IMR-90 (cell line): ENCODE measurements around the gene LARGE2. TPM values are rescaled to one million over a fixed set of nuclear protein-coding genes. Genes with fewer than 3 reads are reported as not detected.
"Not testable (repeated sequence)": the region's sequence is repeated elsewhere in the genome, so short reads cannot be mapped to it uniquely, and the experiment has no call there.

Experiments used
- ATAC-seq: fragments of 200-7000 bp; cut with Tn5 transposase; 2 replicates; pipeline ENCODE4 v1.9.1; 2020; ENCODE audit warnings: low read depth, mild to moderate bottlenecking, moderate library complexity
- BruUV-seq: library from RNA; stranded (reverse); fragments of 400-500 nt; replicated peaks from 2 replicates; lab custom pipeline; 2021; lab: Mats Ljungman, UMichigan
- CTCF ChIA-PET: fragments of 300-600 bp; formaldehyde crosslinking; extraction: SDS; loops from one replicate; lab custom pipeline; 2021; ENCODE audit warnings: antibody characterized with exemption; lab: Yijun Ruan, JAX
- POLR2A ChIA-PET: fragments of 300-600 bp; sonication (Branson Sonifier 250); formaldehyde crosslinking; loops from one replicate; lab custom pipeline; 2022; ENCODE audit warnings: antibody characterized with exemption; ENCODE audit not compliant: unreplicated experiment; lab: Charles Lee
- DNase-seq: peaks from one replicate; pipeline ENCODE4 v3.0.0; 2013
- H2AFZ ChIP-seq: replicated peaks from 2 replicates; pipeline ENCODE3; 2013; ENCODE audit warnings: low read length, mild to moderate bottlenecking; ENCODE audit not compliant: poor library complexity
- H2AK5ac ChIP-seq: 2 replicates; pipeline ENCODE4 v1.6.1; 2013; ENCODE audit warnings: low read depth, low read length, inconsistent platforms
- H2AK9ac ChIP-seq: replicated peaks from 2 replicates; pipeline ENCODE3; 2013; ENCODE audit warnings: mild to moderate bottlenecking, low read depth, low read length, moderate library complexity; ENCODE audit not compliant: poor library complexity
- H2BK120ac ChIP-seq: 2 replicates; pipeline ENCODE4 v1.6.1; 2013; ENCODE audit warnings: low read depth, low read length, inconsistent platforms
- H2BK15ac ChIP-seq: 3 replicates; pipeline ENCODE4 v1.6.1; 2013; ENCODE audit warnings: low read depth, low read length, inconsistent platforms
- H2BK20ac ChIP-seq: 2 replicates; pipeline ENCODE4 v1.6.1; 2013; ENCODE audit warnings: low read depth, mild to moderate bottlenecking, inconsistent platforms, low read length, moderate library complexity
- H2BK5ac ChIP-seq: 2 replicates; pipeline ENCODE4 v1.6.1; 2013; ENCODE audit warnings: mild to moderate bottlenecking, low read depth, low read length, inconsistent platforms; ENCODE audit not compliant: poor library complexity, severe bottlenecking
- H3K14ac ChIP-seq: replicated peaks from 2 replicates; pipeline ENCODE4 v1.6.1; 2013; ENCODE audit warnings: low read depth, low read length, inconsistent platforms
- H3K18ac ChIP-seq: 2 replicates; pipeline ENCODE4 v1.6.1; 2013; ENCODE audit warnings: low read depth, low read length, control low read depth
- H3K23ac ChIP-seq: 2 replicates; pipeline ENCODE4 v1.6.1; 2013; ENCODE audit warnings: low read depth, low read length, inconsistent platforms
- H3K27ac ChIP-seq: 2 replicates; pipeline ENCODE4 v1.5.1; 2013; ENCODE audit warnings: mild to moderate bottlenecking, control low read depth, low read length; ENCODE audit not compliant: insufficient read depth
- H3K27me3 ChIP-seq: 2 replicates; pipeline ENCODE4 v1.6.1; 2013; ENCODE audit warnings: low read length; ENCODE audit not compliant: control insufficient read depth, insufficient read depth
- H3K36me3 ChIP-seq: 2 replicates; pipeline ENCODE4 v1.6.1; 2013; ENCODE audit warnings: low read length, mixed read lengths; ENCODE audit not compliant: control insufficient read depth, insufficient read depth
- H3K4ac ChIP-seq: 2 replicates; pipeline ENCODE4 v1.6.1; 2013; ENCODE audit warnings: low read depth, low read length, inconsistent platforms
- H3K4me1 ChIP-seq: 2 replicates; pipeline ENCODE4 v1.6.1; 2013; ENCODE audit warnings: low read length, mixed read lengths; ENCODE audit not compliant: control insufficient read depth, insufficient read depth
- H3K4me2 ChIP-seq: 2 replicates; pipeline ENCODE4 v1.6.1; 2013; ENCODE audit warnings: low read depth, mild to moderate bottlenecking, control low read depth, low read length, moderate library complexity
- H3K4me3 ChIP-seq: 2 replicates; pipeline ENCODE4 v1.5.1; 2013; ENCODE audit warnings: low read depth, mild to moderate bottlenecking, control low read depth, low read length, moderate library complexity; ENCODE audit not compliant: insufficient read depth
- H3K56ac ChIP-seq: 2 replicates; pipeline ENCODE4 v1.6.1; 2013; ENCODE audit warnings: low read length, inconsistent platforms; ENCODE audit not compliant: insufficient read depth; ENCODE audit errors: extremely low read depth
- H3K79me1 ChIP-seq, 2 experiments: 2 replicates each; pipeline ENCODE4 v1.6.1; 2013; ENCODE audit warnings: low read length in 2 of 2, inconsistent platforms in 1 of 2, low read depth in 1 of 2
- H3K9ac ChIP-seq: 2 replicates; pipeline ENCODE4 v1.6.1; 2013; ENCODE audit warnings: low read depth, low read length, control low read depth
- H3K9me1 ChIP-seq: 2 replicates; pipeline ENCODE4 v1.6.1; 2013; ENCODE audit warnings: low read length, inconsistent platforms; ENCODE audit not compliant: insufficient read depth
- H3K9me3 ChIP-seq: 2 replicates; pipeline ENCODE4 v1.6.1; 2013; ENCODE audit warnings: low read length; ENCODE audit not compliant: control insufficient read depth, insufficient read depth
- H4K20me1 ChIP-seq: 2 replicates; pipeline ENCODE4 v1.6.1; 2013; ENCODE audit warnings: low read length, inconsistent platforms; ENCODE audit not compliant: insufficient read depth
- H4K5ac ChIP-seq: 2 replicates; pipeline ENCODE4 v1.6.1; 2013; ENCODE audit warnings: mild to moderate bottlenecking, low read depth, low read length, control low read depth
- H4K8ac ChIP-seq, 2 experiments: 2 replicates each; pipeline ENCODE4 v1.6.1; 2013; ENCODE audit warnings: low read depth in 2 of 2, low read length in 2 of 2, control low read depth in 1 of 2, inconsistent platforms in 1 of 2
- H4K91ac ChIP-seq: 2 replicates; pipeline ENCODE4 v1.6.1; 2013; ENCODE audit warnings: low read depth, low read length, inconsistent platforms; ENCODE audit not compliant: insufficient read depth
- POLR2A ChIP-seq: IDR thresholded peaks from 2 replicates; pipeline ENCODE4 v1.6.1; 2012; ENCODE audit warnings: mild to moderate bottlenecking, low read depth, low read length
- WGBS, 2 experiments: methylation state at CpG; one replicate each; pipeline versions ENCODE4 v1.1.5 to v1.1.7; 2013; ENCODE audit warnings: missing lambda C conversion rate in 2 of 2; ENCODE audit not compliant: insufficient read length in 1 of 2; ENCODE audit errors: extremely low coverage in 2 of 2; 5-methylcytosine and 5-hydroxymethylcytosine counted together
- dilution Hi-C: fragments of 300-500 bp; cut with HindIII; formaldehyde crosslinking; loops from one replicate; pipeline ENCODE4 v1.14.3; 2018; ENCODE audit warnings: low sequenced_read_pairs; ENCODE audit not compliant: unreplicated experiment
- in situ Hi-C: fragments of 300-500 bp; cut with MboI; formaldehyde crosslinking; loops from 3 replicates; pipeline ENCODE4 v1.14.3; 2019; ENCODE audit warnings: low sequenced_read_pairs, inconsistent platforms, mixed read lengths
- intact Hi-C: fragments of 100-400 bp; cut with micrococcal nuclease; formaldehyde crosslinking; loops from 2 replicates; pipeline ENCODE4 v1.10.0; 2022
- polyA plus RNA-seq, 3 experiments: library from polyadenylated mRNA; depleted of rRNA; stranded (reverse); fragments of >200 nt; gene quantifications; 2 replicates each; pipeline ENCODE4 v1.2.3, GENCODE V29; 2012; ENCODE audit warnings: low replicate concordance in 1 of 3
- total RNA-seq: library from RNA; depleted of rRNA; stranded (reverse); fragments of >200 nt; gene quantifications from 2 replicates; pipeline ENCODE4 v1.2.3, GENCODE V29; 2012

The LARGE2 gene
- total and polyA plus RNA-seq, 2 of the 4 experiments (the other 2 are of a cell fraction): 0.03 TPM; not detected in 1

DNA sequence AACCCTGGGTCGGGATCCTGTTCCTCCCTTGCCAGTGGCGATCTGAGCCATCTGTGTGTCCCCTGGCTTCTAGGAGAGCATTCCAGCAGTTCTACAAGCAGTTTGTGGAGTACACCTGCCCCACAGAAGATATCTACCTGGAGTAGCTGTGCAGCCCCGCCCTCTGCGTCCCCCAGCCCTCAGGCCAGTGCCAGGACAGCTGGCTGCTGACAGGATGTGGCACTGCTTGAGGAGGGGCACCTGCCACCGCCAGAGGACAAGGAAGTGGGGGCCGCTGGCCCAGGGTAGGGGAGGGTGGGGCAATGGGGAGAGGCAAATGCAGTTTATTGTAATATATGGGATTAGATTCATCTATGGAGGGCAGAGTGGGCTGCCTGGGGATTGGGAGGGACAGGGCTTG lies 16.9 kb upstream of the LARGE2 start:
- H2BK20ac ChIP-seq, H2BK5ac ChIP-seq, H4K5ac ChIP-seq, H3K4me2 ChIP-seq, H3K4me3 ChIP-seq, H2BK15ac ChIP-seq, CTCF ChIA-PET, H3K4me1 ChIP-seq, ATAC-seq, BruUV-seq, H3K9me3 ChIP-seq, H3K27me3 ChIP-seq, H3K9ac ChIP-seq, in situ Hi-C loops, H3K9me1 ChIP-seq, H2AK9ac ChIP-seq, H2AFZ ChIP-seq, DNase-seq, POLR2A ChIA-PET, H4K8ac ChIP-seq, H3K4ac ChIP-seq, dilution Hi-C loops, H4K91ac ChIP-seq, H3K18ac ChIP-seq, H3K23ac ChIP-seq, H3K56ac ChIP-seq, H3K79me1 ChIP-seq, H3K14ac ChIP-seq, H2AK5ac ChIP-seq, H2BK120ac ChIP-seq, intact Hi-C loops, H3K27ac ChIP-seq: not testable (repeated sequence)
- TF ChIP-seq POLR2A: 0 out of 2 replicates have a peak, but pooled peaks have one; percentile 18
- Histone ChIP-seq H3K36me3 (peaks cover 22% of the 10 kb centered on the region), H4K20me1 (peaks cover 10% of the 10 kb centered on the region; the same call in 1 of the 2 replicates)
- WGBS, 2 experiments: 88% methylated on average over 2 of the region's 6 CpGs; no CpG with 5 or more reads in 1 of the 2 experiments
